ENCODE results near the gene NCDN. TPM values are rescaled to one million over a fixed set of nuclear protein-coding genes. Genes with fewer than 3 reads are reported as not detected.

NCDN gene
- total RNA-seq, 6 experiments from 2014 or later = 43.4 to 63.2 (median 49.0) TPM

- H3K27me3 Mint-ChIP-seq (ENCODE audit: insufficient read depth) = no peaks in the 10 kb centered on the region; the same call in 1 of the 2 replicates
- no peak for DNase-seq
- no peak overlapping the region for H3K4me3 Mint-ChIP-seq
- peak overlapping the region; percentile 39 for H3K27ac Mint-ChIP-seq
- peaks cover 45% of the 10 kb centered on the region for H3K36me3 Mint-ChIP-seq (ENCODE audit: low read depth)
- TF ChIP-seq CTCF (IDR thresholded peaks at IDR 0.05) = no peak
- H3K4me1 Mint-ChIP-seq (ENCODE audit: low read depth) = peaks cover 50% of the 10 kb centered on the region
- H3K9me3 Mint-ChIP-seq = peaks cover 3% of the 10 kb centered on the region; the same call in 1 of the 2 replicates
These were observed 46.3 kb downstream of the NCDN start for GRCh38 chr1:35603941-35604340.

DNA sequence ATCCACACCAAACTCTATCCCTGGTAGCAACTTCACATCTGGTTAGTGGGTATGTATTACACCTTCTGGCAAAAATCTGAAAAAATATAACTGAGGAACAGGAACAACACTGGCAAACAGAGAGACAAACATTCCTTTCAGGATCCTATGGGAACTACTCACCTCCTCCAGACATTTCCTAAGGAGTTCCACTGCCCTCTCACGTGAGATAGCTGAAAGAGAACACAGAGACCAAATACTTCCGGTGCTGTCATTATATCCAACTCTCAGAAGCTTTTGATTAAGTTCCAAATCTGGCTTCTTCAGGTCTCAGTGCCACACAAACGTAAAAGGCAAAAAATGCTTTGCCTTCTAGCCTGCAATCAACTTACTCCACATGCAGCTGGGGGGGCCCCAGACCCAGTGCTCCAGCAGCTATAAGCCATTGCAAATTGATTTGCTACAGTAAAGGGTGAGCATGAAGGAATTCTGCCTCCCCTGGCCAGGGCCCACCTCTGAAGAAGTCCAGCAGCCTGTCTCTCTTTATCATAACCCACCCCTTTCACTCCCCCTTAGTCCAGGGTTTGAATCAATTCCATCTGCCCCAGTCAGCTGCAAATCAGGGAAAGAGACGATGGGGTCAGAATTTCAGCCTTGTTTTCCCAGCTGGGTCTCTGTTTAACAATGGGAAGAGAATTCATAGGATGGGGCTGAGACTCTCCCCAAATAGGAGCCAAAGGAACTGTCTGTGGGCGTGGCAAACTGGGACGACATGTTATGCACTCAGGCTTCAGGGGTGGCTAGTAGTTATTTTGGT is 47.7 kb downstream of the NCDN start:
- Mint-ChIP-seq H3K27me3 (ENCODE audit: insufficient read depth) (no peaks in the 10 kb centered on the region; the same call in 1 of the 2 replicates), H3K36me3 (ENCODE audit: low read depth) (peaks cover 43% of the 10 kb centered on the region), H3K4me3 (peak overlapping the region; percentile 66), H3K4me1 (ENCODE audit: low read depth) (peaks cover 50% of the 10 kb centered on the region), H3K9me3 (peaks cover 3% of the 10 kb centered on the region; the same call in 1 of the 2 replicates), H3K27ac (peak overlapping the region; percentile 84)
- TF ChIP-seq CTCF (IDR thresholded peaks at IDR 0.05) = no peak
- peak; percentile 15 for DNase-seq

- H3K4me1 Mint-ChIP-seq (ENCODE audit: low read depth) = peaks cover 50% of the 10 kb centered on the region
- TF ChIP-seq CTCF (IDR thresholded peaks at IDR 0.05) = no peak
- DNase-seq = peak; percentile 73
- H3K27ac Mint-ChIP-seq = peak overlapping the region; percentile 84
- no peaks in the 10 kb centered on the region; the same call in 1 of the 2 replicates for H3K27me3 Mint-ChIP-seq (ENCODE audit: insufficient read depth)
- H3K36me3 Mint-ChIP-seq (ENCODE audit: low read depth) = peaks cover 43% of the 10 kb centered on the region
- H3K4me3 Mint-ChIP-seq = peak overlapping the region; percentile 66
- H3K9me3 Mint-ChIP-seq = peaks cover 3% of the 10 kb centered on the region; the same call in 1 of the 2 replicates
These were observed 48.2 kb downstream of the NCDN start for GRCh38 chr1:35605867-35606182.

- no peak for TF ChIP-seq CTCF (IDR thresholded peaks at IDR 0.05)
- DNase-seq = no peak
- Mint-ChIP-seq H3K27ac (no peak overlapping the region), H3K4me1 (ENCODE audit: low read depth) (peaks cover 13% of the 10 kb centered on the region), H3K27me3 (ENCODE audit: insufficient read depth) (no peaks in the 10 kb centered on the region), H3K9me3 (peaks cover 3% of the 10 kb centered on the region; the same call in 1 of the 2 replicates), H3K36me3 (ENCODE audit: low read depth) (peaks cover 32% of the 10 kb centered on the region), H3K4me3 (no peak overlapping the region)
These were observed 54.1 kb downstream of the NCDN start for GRCh38 chr1:35611655-35612054.

- peaks cover 35% of the 10 kb centered on the region for H3K36me3 Mint-ChIP-seq (ENCODE audit: low read depth)
- no peak for TF ChIP-seq CTCF (IDR thresholded peaks at IDR 0.05)
- H3K9me3 Mint-ChIP-seq = no peaks in the 10 kb centered on the region
- H3K27ac Mint-ChIP-seq = no peak overlapping the region
- DNase-seq = no peak
- H3K27me3 Mint-ChIP-seq (ENCODE audit: insufficient read depth) = no peaks in the 10 kb centered on the region; the same call in 1 of the 2 replicates
- H3K4me1 Mint-ChIP-seq (ENCODE audit: low read depth) = no peaks in the 10 kb centered on the region
- no peak overlapping the region for H3K4me3 Mint-ChIP-seq
These were observed 57.8 kb downstream of the NCDN start for GRCh38 chr1:35615440-35615839.

Other genes with a start within 250 kb of the NCDN start
- 10 to 100 TPM; 30.5 to 39.0 (median 31.8) TPM for gene KIAA0319L, start 396 bp upstream of the NCDN start, total RNA-seq (2021; fragmentation: NEBNext Ultra II Directional; extraction: Animal tissue kit (Norgen Biotek cat#: 25700))
- under 1 TPM; 0.11 to 0.21 (median 0.13) TPM for gene TFAP2E, start 15.5 kb downstream of the NCDN start, total RNA-seq (2021; fragmentation: NEBNext Ultra II Directional; extraction: Animal tissue kit (Norgen Biotek cat#: 25700))
- 100 to 1,000 TPM in 3 of 6 experiments, 10 to 100 TPM in 3; 80.8 to 117 (median 98.1) TPM for gene PSMB2, start 83.7 kb downstream of the NCDN start, total RNA-seq (2021; fragmentation: NEBNext Ultra II Directional; extraction: Animal tissue kit (Norgen Biotek cat#: 25700))
- 10 to 100 TPM; 21.0 to 22.4 (median 21.8) TPM for gene C1orf216, start 161.1 kb downstream of the NCDN start, total RNA-seq (2021; fragmentation: NEBNext Ultra II Directional; extraction: Animal tissue kit (Norgen Biotek cat#: 25700))
- 10 to 100 TPM; 13.5 to 30.1 (median 27.3) TPM for gene CLSPN, start 212.2 kb downstream of the NCDN start, total RNA-seq (2021; fragmentation: NEBNext Ultra II Directional; extraction: Animal tissue kit (Norgen Biotek cat#: 25700))

Data from HFFc6 (cell line).